Fibroblast of mammary gland (primary cell): ENCODE data around the gene GPR27.

Experiments used
- DNase-seq: peaks from one replicate; pipeline ENCODE4 v3.0.0-alpha.2; 2010; ENCODE audit warnings: low read depth
- H3K4me3 ChIP-seq: 2 replicates; pipeline ENCODE4 v1.5.1; 2011; ENCODE audit warnings: low read depth, mild to moderate bottlenecking, low read length, moderate library complexity; ENCODE audit not compliant: control insufficient read depth
- CTCF ChIP-seq: conservative IDR thresholded peaks from 2 replicates; pipeline ENCODE4 v1.5.1; 2011; ENCODE audit warnings: low read depth, low read length, inconsistent platforms; ENCODE audit not compliant: control insufficient read depth, insufficient read depth

Gene GPR27

DNA sequence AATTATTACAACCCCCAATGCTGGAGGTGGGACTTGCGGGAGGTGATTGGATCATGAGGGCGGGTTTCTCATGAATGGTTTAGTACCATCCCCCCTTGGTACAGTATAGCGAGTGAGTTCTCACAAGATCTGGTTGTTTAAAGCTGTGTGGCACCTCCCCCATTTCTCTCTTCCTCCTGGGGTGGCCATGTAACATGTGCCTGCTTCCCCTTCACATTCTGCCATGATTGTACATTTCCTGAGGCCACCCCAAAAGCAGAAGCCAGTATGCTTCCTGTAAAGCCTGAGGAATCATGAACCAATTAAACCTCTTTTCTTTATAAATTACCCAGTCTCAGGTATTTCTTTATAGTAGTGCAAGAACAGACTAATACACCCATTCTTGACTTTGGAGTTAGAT, 51.5 kb downstream of the GPR27 start:
- no peak for DNase-seq
- H3K4me3 ChIP-seq, result no peak overlapping the region
- no peak for TF ChIP-seq CTCF

DNA sequence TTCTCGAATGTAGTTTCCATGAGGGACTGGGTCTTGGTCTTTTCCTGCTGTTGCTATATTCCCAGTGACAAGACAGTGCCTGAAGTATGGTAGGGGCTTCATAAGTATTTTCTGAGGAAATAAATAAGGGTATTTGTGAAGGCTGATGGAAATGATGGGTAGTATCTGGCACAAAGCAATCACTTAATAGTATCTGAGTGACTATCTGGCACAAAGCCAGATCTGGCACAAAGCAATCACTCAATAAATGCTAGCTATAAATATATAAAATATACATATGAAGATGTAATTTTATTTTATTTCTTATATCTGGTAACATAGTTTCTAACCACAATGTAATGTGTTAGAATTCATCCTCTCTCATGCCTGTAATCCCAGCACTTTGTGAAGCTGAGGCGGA, 52.0 kb downstream of the GPR27 start:
- no peak overlapping the region for H3K4me3 ChIP-seq
- DNase-seq, result no peak
- no peak for TF ChIP-seq CTCF
